Hypothalamus (tissue), 51 donors: ENCODE results near the gene RYR2.
"Not testable (repeated sequence)": the region's sequence is repeated elsewhere in the genome, so short reads cannot be mapped to it uniquely, and the experiment has no call there.

Source experiments
- DNase-seq, 51 donors: peaks; one replicate each; lab custom pipeline; 2025; lab: John Stamatoyannopoulos, UW

RYR2 gene

GRCh38 chr1:237316352-237316751, 274.4 kb downstream of the RYR2 start:
- no peak for DNase-seq

DNA sequence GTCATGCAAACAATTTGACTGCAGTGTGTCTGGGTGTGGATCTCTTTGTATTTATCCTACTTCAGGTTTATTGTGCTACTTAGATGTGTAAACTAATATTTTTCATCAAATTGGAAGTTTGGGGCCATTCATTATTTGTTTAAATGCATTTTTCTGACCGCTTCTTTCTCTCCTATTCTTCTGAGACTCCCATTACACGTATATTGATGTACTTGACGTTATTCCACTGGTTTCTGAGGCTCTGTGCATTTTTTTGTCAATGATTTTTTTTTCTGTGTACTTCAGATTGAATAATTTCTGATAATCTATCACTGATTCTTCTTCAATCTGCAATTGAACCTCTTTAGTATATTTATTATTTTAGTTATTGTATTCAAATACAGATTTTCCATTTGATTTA, 276.8 kb downstream of the RYR2 start:
- no peak for DNase-seq

DNA sequence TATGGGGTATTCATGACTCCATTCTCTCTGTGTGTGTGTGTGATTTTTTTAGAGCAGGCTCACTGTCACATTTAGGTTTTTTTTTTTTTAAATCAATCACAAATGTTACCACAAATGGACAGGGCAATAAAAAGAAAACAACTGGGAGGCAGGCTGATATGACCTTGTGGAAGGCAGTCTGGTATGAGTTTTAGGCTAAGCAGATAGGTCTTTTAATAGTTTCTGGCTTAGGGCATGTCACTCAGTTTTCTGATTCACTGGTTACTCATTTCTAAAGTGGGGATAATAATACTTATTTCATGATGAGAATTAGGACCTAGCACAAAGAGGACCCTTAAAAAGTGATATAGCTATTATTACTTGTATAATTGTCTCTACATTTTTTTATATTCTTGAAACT, 278.9 kb downstream of the RYR2 start:
- no peak for DNase-seq

DNA sequence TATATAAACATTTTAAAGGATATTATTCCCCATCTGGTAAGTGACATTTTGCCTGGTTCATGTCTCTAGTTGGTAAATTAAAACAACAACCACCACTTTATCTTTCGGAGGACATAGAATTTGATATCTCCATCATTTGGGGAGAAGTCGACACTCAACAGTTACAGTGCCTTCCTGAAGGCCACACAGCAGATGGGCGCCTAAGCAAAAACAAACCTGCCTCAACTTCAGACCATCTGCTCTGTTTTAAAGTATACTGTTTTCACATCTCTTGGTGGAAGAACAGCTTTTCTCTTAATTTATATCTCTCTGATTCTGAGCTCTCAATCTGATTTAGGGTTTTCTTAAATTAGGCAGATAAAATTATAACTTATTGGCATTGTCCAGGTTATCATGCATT, 282.2 kb downstream of the RYR2 start:
- DNase-seq = no peak

DNA sequence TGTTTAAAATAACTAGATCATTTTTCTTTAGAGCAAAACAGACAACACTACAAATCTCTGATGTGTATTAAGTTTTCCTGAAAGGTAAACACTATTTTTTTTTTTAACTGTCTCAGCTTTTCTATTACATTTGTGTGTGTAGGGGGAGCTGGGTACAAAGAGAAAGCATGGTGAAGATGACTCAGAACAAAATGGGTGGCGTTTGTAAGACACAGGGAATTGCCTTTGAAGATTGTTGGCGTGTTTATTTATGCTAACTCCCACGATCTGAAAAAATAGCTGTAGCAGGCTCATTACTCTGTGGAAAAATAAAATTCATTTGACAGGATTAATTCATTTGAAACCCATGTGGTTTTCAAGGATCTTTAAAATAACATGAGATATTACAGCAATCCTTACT, 285.1 kb downstream of the RYR2 start:
- DNase-seq = peak in 1 of 51 donors; percentile 21

DNA sequence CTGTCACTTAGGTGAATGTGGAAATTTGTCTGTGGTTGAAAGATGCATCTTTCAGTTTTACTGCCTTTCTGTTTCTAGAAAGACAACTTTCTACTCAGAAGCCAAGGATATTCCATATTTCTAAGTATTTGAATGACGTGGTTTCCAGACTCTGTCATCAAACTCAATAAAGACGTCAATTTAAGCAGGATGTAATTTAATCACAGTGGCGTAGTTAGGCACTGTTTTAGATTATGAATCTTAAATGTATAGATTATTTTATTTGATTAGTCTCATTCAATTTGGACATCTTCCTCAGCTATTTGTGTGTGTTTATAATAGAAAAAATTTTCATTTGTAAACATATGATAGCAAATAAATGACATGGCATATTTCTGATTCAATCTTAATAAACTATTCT, 298.9 kb downstream of the RYR2 start:
- DNase-seq = no peak

GRCh38 chr1:237341391-237341790, 299.4 kb downstream of the RYR2 start:
- DNase-seq = no peak

DNA sequence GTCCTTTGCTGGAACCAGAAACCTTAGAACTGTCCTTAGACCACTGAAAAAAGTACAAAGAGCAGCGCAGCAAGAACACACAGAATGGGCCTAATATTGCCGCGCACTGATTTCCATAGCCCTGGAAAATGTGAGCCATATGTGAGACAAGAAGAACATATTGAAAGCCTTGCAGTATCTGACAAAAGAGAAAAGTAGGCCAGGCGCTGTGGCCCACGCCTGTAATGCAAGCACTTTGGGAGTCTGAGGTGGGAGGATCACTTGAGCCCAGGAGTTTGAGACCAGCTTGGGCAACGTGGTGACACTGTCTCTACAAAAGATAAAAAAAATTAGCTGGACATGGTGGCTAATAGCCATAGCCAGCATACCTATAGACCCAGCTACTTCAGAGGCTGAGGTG, 300.7 kb downstream of the RYR2 start:
- no peak for DNase-seq

DNA sequence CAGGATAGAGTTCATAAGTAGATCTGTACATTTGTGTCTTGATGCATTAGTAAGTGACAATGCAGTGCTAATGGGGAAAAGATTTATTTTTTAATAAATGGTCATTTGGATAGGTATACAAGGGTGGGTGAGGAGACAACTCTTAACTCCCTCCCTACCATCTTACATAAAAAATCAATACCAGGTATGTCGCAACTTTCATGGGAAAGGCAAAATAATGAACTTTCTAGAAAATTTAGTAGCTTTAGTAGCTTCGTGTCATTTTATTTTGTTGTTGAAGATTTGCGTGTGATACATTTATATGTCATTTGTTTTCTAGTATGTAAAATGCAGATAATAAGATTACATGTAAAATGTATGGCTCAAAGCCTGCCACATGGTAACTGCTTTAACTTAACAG, 310.8 kb downstream of the RYR2 start:
- no peak for DNase-seq

- DNase-seq = no peak
Measured at GRCh38 chr1:237353918-237354317, 311.9 kb downstream of the RYR2 start.

GRCh38 chr1:237355022-237355421, 313.0 kb downstream of the RYR2 start:
- no peak for DNase-seq

DNA sequence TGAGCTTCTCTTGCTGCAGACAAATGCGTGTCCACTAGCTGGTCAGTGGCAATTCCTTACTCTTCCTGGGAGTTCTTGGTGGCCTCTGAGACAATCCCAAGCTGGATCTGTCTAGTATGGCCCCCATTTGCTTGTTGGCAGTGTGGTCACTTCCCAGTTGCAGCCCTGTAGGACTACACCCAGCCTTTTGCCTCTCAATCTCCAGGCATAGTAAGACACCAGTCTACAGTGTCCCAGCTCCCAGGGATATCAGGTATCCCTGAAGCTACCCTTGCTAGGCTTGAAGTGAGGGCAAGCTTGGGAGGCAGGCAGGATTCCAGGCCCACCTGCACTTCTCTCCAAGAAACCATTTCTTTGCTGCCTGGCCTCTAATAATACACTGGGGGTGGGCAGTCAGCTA, 316.6 kb downstream of the RYR2 start:
- no peak for DNase-seq

GRCh38 chr1:237367758-237368157, 325.8 kb downstream of the RYR2 start:
- no peak for DNase-seq

DNA sequence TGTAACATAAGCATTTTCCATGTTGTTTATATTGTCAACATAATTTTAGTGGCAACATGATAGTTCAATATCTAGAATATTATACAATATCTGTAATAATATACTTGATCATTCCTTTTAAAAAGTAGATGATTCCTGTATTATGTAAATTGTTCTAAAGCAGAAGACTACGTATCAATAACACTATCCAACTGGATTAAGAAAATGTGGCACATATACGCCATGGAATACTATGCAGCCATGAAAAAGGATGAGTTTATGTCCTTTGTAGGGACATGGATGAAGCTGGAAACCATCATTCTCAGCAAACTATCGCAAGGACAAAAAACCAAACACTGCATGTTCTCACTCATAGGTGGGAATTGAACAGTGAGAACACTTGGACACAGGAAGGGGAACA, 329.5 kb downstream of the RYR2 start:
- DNase-seq = not testable (repeated sequence)

- DNase-seq = no peak
Measured at GRCh38 chr1:237383791-237384190, 341.8 kb downstream of the RYR2 start.

DNA sequence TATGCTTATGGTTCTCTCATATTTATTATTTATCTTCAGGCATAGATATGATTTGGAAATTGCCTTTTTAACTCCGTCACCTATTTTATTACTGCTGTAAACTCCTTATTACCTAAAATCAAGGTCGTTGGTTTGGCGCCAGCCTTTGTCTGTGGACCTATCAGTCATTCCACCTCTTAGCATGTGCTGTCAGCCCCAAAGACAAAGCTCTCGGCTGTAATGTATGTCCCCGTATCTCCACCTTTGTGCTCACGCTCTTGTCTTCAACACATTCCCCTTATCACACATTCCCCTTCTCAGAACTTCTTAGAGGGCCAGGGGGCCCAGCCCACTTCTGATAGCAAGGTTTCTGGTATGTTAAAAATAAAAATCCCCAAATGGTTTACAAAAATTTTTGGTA, 342.2 kb downstream of the RYR2 start:
- no peak for DNase-seq

GRCh38 chr1:237386362-237387143, 344.6 kb downstream of the RYR2 start:
- no peak for DNase-seq

DNA sequence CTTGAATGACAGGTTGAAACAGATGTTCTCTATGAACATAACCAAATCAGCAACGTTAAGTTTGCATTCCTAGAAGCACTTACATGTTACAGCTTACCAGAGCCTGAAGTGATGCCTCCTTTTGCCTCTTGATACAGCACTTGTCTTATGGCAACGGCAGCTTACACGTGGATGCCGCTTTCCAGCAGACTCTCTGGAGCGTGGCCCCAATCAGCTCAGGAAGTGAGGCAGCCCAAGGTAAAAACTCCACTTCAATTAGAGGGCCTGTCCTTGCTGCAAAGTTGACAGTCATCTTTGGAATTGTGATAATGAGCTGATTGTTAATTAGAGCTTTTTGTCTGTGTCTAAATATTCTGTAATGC, 345.1 kb downstream of the RYR2 start:
- DNase-seq = no peak

GRCh38 chr1:237390823-237391222, 348.8 kb downstream of the RYR2 start:
- DNase-seq = no peak

DNA sequence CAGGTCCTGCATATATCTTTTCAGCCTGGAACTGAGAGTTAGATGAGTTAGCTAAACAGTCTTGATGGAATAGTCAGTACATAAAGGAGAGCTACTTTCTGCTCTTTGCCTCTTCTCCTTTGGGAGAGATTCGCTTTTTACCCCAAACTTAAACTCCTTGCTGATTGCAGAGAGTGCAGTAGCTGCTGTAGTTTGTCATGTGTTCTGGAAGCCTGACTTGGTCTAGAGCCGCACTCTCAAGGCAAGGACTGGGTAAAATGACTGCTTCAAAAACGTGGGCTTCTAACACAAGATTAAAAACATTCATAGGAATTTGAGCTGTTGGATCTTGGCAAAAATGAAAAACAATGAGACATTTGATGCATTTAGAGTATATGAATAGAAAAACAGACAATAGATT, 351.6 kb downstream of the RYR2 start:
- no peak for DNase-seq

DNA sequence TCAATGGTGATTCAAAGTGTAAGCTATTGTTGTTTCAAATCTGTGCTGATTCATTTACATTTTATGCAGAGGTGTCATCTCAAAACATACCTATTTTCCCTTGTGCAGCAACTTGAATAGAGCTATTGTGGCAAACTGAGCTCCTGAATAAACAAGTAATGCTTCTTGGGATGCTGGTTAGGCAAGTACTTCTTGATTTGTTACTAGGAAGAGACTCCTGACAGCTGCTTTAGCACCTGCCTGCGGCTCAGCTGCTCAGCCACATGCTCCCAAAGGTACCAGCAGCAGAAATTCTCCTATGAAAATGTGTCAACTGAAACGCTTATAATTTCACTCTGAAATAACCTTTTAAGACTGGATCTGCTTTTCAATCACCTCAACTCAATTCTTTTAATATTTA, 352.3 kb downstream of the RYR2 start:
- DNase-seq = no peak

DNA sequence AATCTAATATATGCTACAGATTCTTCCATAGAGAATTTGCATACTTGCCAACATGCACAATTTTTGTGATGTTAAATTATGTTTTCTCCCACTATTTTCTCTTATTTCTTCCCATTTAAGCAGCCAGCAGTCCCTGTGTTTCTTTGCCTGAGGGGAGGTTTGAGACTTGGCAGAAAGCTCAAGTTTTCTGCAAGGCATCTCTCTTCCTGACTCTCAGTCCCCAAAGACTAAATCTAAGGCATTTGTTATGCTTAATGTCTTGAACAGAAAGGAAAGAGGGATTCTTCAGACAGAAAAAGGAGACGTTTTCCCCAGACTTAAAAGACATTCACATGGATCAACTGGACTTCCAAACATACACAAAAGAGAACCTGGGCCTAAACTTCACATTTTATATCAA, 354.4 kb downstream of the RYR2 start:
- DNase-seq = no peak

DNA sequence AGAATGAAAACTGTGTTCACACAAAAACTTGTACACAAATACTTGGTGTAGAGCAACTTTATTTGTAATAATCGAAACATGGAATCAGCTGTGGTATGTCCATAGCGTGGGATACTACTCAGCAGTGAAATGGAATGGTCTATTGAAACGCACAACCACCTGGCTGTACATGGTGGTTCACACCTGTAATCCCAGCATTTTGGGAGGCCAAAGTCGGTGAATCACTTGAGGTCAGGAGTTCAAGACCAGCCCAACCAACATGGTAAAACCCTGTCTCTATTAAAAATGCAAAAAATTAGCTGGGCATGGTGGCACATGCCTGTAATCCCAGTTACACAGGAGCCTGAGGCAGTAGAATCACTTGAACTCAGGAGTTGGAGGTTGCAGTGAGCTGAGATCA, 356.8 kb downstream of the RYR2 start:
- no peak for DNase-seq
